ENCODE results near the gene VWCE. TPM values are rescaled to one million over a fixed set of nuclear protein-coding genes. Genes with fewer than 3 reads are reported as not detected.

The VWCE gene
- polyA plus RNA-seq, 1 donor (not counting 4 experiments of a cell fraction or from before 2014, with no cell fraction given): 0.30 TPM

DNA sequence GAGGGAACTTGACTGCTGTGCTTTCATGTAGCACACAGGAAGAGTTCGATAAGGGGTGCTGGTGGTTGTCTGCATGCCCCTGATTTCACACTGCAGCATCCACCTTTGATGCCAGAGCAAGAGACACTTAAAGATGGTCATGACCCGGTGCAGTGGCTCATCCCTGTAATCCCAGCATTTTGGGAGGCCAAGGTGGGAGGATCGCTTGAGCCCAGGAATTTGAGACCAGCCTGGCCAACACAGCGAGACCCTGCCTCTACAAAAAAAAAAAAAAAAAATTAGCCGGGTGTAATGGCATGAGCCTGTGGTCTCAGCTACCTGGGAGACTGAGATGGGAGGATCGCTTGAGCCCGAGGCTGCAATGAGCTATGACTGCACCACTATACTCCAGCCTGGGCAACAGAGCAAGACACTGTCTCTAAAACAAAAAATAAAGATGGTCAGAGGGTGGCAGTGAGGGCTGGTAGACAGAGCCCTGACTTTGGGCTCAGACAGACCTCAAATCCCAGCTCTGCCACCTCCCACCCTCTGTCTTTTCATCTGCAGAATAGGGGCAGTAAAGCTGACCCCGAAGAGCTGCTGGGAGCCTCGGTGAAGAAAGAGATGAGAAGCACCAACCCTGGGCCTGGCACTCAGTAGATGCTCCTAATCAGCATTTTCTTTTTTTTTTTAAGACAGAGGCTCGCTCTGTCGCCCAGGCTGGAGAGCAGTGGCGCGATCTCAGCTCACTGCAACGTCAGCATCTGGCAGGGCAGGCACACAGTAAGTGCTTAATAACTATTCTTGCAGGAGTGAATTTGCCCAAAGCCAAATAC is 17.7 kb downstream of the VWCE start:
- FAIRE-seq: no peak

DNA sequence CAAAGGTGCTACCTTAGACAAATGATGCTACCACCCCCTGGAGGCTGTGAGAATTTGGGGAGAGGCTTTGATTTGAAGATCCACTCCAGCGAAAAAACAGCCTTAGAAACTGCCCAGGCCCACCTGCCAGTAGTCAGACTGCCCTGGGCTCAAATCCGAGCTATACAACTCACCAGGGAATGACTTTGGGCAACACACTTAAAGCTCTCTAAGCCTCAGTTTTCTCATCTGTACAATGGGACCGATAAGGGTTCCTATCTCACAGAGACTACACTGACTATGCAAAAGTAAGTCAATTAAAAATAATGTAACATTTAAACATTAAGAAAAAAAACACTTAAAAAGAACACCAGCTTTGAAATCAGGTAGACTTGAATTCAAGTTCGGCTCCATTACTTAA is 19.9 kb downstream of the VWCE start:
- FAIRE-seq (no peak), DNase-seq (ENCODE audit: low read depth, low spot score) (no peak)
- no peaks in the 10 kb centered on the region for H4K20me1 ChIP-seq (ENCODE audit: control insufficient read depth, extremely low read depth, insufficient read depth, low read length)
- H3K9me1 ChIP-seq (ENCODE audit: control insufficient read depth, extremely low read depth, insufficient read depth, low read length): no peaks in the 10 kb centered on the region
- H3K9ac ChIP-seq (ENCODE audit: control insufficient read depth, extremely low read depth, insufficient read depth, low read length): no peak overlapping the region
- H3K27ac ChIP-seq (ENCODE audit: control insufficient read depth, insufficient read depth, low read length): no peak overlapping the region
- H3K79me2 ChIP-seq (ENCODE audit: control insufficient read depth, insufficient read depth, low read length): no peaks in the 10 kb centered on the region
- dilution Hi-C loops (cut with MboI; ENCODE audit: extremely low pct_ligation_motif_present, low sequenced_read_pairs): no loop called here
- H2AFZ ChIP-seq (ENCODE audit: control insufficient read depth, low read length): no peak overlapping the region
- peaks cover 32% of the 10 kb centered on the region for H3K4me1 ChIP-seq (ENCODE audit: control insufficient read depth, extremely low read depth, insufficient read depth, low read length)
- H3K9me3 ChIP-seq (ENCODE audit: control insufficient read depth, low read depth, low read length): no peaks in the 10 kb centered on the region
- H3K36me3 ChIP-seq (ENCODE audit: control insufficient read depth in 2 of 2, extremely low read depth in 1 of 2, insufficient read depth in 2 of 2, low read length in 2 of 2): peaks cover 0 to 1% of the 10 kb centered on the region in 2 experiments
- no peak overlapping the region for H3K4me2 ChIP-seq (ENCODE audit: control insufficient read depth, extremely low read depth, insufficient read depth, low read depth, low read length)
- H3K4me3 ChIP-seq (ENCODE audit: control insufficient read depth in 2 of 3, extremely low read depth in 1 of 3, insufficient read depth in 2 of 3, low read depth in 1 of 3, low read length in 3 of 3): no peak overlapping the region
- TF ChIP-seq, protein P1, sequence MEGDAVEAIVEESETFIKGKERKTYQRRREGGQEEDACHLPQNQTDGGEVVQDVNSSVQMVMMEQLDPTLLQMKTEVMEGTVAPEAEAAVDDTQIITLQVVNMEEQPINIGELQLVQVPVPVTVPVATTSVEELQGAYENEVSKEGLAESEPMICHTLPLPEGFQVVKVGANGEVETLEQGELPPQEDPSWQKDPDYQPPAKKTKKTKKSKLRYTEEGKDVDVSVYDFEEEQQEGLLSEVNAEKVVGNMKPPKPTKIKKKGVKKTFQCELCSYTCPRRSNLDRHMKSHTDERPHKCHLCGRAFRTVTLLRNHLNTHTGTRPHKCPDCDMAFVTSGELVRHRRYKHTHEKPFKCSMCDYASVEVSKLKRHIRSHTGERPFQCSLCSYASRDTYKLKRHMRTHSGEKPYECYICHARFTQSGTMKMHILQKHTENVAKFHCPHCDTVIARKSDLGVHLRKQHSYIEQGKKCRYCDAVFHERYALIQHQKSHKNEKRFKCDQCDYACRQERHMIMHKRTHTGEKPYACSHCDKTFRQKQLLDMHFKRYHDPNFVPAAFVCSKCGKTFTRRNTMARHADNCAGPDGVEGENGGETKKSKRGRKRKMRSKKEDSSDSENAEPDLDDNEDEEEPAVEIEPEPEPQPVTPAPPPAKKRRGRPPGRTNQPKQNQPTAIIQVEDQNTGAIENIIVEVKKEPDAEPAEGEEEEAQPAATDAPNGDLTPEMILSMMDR (optimal IDR thresholded peaks at IDR 0.05 in 1 of 3, IDR thresholded peaks at IDR 0.05 in 1 of 3, conservative IDR thresholded peaks at IDR 0.05 in 1 of 3; ENCODE audit: extremely low read depth in 1 of 3, insufficient read depth in 2 of 3, low read length in 3 of 3): no peak
- TF ChIP-seq EZH2 (IDR thresholded peaks at IDR 0.05; ENCODE audit: low read length): no peak
- peaks cover 2% of the 10 kb centered on the region for H3K27me3 ChIP-seq (ENCODE audit: control insufficient read depth, extremely low read depth, insufficient read depth, low read length)

More for the DNA sequence above, 17.7 kb downstream of the VWCE start:
- no peak overlapping the region for H3K4me3 ChIP-seq (ENCODE audit: control insufficient read depth in 2 of 3, extremely low read depth in 1 of 3, insufficient read depth in 2 of 3, low read depth in 1 of 3, low read length in 3 of 3)
- H3K4me2 ChIP-seq (ENCODE audit: control insufficient read depth, extremely low read depth, insufficient read depth, low read depth, low read length): no peak overlapping the region
- H3K27me3 ChIP-seq (ENCODE audit: control insufficient read depth, extremely low read depth, insufficient read depth, low read length): peaks cover 2% of the 10 kb centered on the region
- no peak overlapping the region for H3K27ac ChIP-seq (ENCODE audit: control insufficient read depth, insufficient read depth, low read length)
- no peaks in the 10 kb centered on the region for H3K9me3 ChIP-seq (ENCODE audit: control insufficient read depth, low read depth, low read length)
- peaks cover 50% of the 10 kb centered on the region for H3K4me1 ChIP-seq (ENCODE audit: control insufficient read depth, extremely low read depth, insufficient read depth, low read length)
- H2AFZ ChIP-seq (ENCODE audit: control insufficient read depth, low read length): no peak overlapping the region
- no peaks in the 10 kb centered on the region for H3K79me2 ChIP-seq (ENCODE audit: control insufficient read depth, insufficient read depth, low read length)
- no peaks in the 10 kb centered on the region for H3K9me1 ChIP-seq (ENCODE audit: control insufficient read depth, extremely low read depth, insufficient read depth, low read length)
- no peak for TF ChIP-seq EZH2 (IDR thresholded peaks at IDR 0.05; ENCODE audit: low read length)
- TF ChIP-seq, protein P1 (optimal IDR thresholded peaks at IDR 0.05 in 1 of 3, IDR thresholded peaks at IDR 0.05 in 1 of 3, conservative IDR thresholded peaks at IDR 0.05 in 1 of 3; ENCODE audit: extremely low read depth in 1 of 3, insufficient read depth in 2 of 3, low read length in 3 of 3): no peak
- no peaks in the 10 kb centered on the region for H4K20me1 ChIP-seq (ENCODE audit: control insufficient read depth, extremely low read depth, insufficient read depth, low read length)
- no peak for DNase-seq (ENCODE audit: low read depth, low spot score)
- dilution Hi-C loops (cut with MboI; ENCODE audit: extremely low pct_ligation_motif_present, low sequenced_read_pairs): no loop called here
- peaks cover 0 to 1% of the 10 kb centered on the region in 2 experiments for H3K36me3 ChIP-seq (ENCODE audit: control insufficient read depth in 2 of 2, extremely low read depth in 1 of 2, insufficient read depth in 2 of 2, low read length in 2 of 2)
- no peak overlapping the region for H3K9ac ChIP-seq (ENCODE audit: control insufficient read depth, extremely low read depth, insufficient read depth, low read length)

All from keratinocyte (primary cell).